BLaER1 (cell line): Measurements from ENCODE around the gene HMGCS2.
"Not testable (repeated sequence)": the region's sequence is repeated elsewhere in the genome, so short reads cannot be mapped to it uniquely, and the experiment has no call there.

ENCODE experiments used
- H3K27ac ChIP-seq: shearing (Covaris generic); formaldehyde crosslinking; 2 replicates; pipeline ENCODE4 v1.8.1; 2022
- H3K27me3 ChIP-seq: shearing (Covaris generic); formaldehyde crosslinking; 2 replicates; pipeline ENCODE4 v1.8.1; 2022
- H3K36me3 ChIP-seq: shearing (Covaris generic); formaldehyde crosslinking; 2 replicates; pipeline ENCODE4 v1.8.1; 2022
- H3K4me1 ChIP-seq: shearing (Covaris generic); formaldehyde crosslinking; 2 replicates; pipeline ENCODE4 v1.8.1; 2022
- H3K4me2 ChIP-seq: shearing (Covaris generic); formaldehyde crosslinking; 2 replicates; pipeline ENCODE4 v1.8.1; 2022
- H3K4me3 ChIP-seq: shearing (Covaris generic); formaldehyde crosslinking; 2 replicates; pipeline ENCODE4 v1.8.1; 2022
- H3K9ac ChIP-seq: shearing (Covaris generic); formaldehyde crosslinking; 2 replicates; pipeline ENCODE4 v1.8.1; 2022
- H3K9me3 ChIP-seq: shearing (Covaris generic); formaldehyde crosslinking; 2 replicates; pipeline ENCODE4 v1.8.1; 2022
- H4K20me1 ChIP-seq: shearing (Covaris generic); formaldehyde crosslinking; 2 replicates; pipeline ENCODE4 v1.8.1; 2022
- Cebpa-rat ChIP-seq: shearing (Covaris generic); IDR thresholded peaks from 2 replicates; pipeline ENCODE4 v1.8.1; 2022

HMGCS2 gene

DNA sequence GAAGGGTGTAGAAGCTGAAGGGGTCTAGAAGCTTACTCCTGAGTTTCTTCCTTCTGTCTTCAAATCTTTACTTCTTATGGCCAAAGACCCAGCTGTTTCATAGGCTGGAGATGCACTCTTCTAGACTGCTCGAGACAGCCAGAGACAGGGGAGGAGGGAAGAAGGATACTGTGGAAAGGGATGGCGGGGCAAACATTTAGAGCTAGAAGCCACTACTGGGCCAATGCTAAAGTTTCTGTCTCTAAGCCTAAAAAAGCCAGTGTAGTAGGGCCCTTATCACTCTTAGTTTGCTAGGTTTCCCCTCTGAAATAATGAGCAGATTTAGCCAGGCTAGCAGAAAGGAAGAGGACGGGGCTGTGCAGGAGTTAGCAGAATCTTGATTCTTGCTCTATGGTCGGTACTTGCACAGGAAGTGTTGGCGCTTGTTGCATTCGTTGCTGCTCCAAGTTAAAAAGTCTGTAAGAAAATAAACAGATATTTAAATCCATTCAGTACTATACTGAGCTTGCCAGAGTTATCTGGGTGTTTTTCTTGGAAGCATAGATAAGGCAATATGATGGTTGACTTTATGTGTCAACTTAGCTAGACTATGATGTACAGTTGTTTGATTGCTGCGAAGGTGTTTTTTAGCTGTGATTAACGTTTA lies 25.6 kb upstream of the HMGCS2 start:
- no peaks in the 10 kb centered on the region for H4K20me1 ChIP-seq
- no peaks in the 10 kb centered on the region; the same call in 1 of the 2 replicates for H3K27me3 ChIP-seq
- no peaks in the 10 kb centered on the region for H3K36me3 ChIP-seq
- no peaks in the 10 kb centered on the region for H3K9me3 ChIP-seq
- no peak overlapping the region for H3K4me2 ChIP-seq
- H3K4me1 ChIP-seq, result peaks cover 2% of the 10 kb centered on the region; the same call in 1 of the 2 replicates
- H3K27ac ChIP-seq, result no peak overlapping the region
- H3K4me3 ChIP-seq, result no peak overlapping the region
- TF ChIP-seq Cebpa-rat, result no peak
- H3K9ac ChIP-seq, result no peak overlapping the region

DNA sequence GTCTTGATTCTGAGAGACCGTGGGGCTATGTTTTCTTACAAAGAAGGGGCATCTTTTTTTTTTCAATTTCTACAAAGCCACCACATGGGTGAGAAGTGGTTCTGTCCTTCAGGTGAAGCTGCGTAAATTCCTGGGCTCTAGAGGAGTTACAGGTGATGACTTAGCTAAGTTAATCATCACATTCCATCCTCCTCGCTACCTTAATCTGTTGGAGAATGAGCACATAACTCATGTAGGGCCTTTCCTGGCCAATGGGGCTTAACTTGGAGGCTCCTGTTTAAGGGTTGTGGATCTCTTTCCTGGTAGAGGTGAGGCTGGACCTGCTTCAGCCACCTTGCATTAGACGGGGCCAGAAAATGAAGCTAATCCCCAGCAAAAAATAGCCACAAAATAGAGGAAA lies 22.7 kb upstream of the HMGCS2 start:
- no peak overlapping the region for H3K4me3 ChIP-seq
- H3K36me3 ChIP-seq, result no peaks in the 10 kb centered on the region
- no peak overlapping the region for H3K4me2 ChIP-seq
- H3K4me1 ChIP-seq, result no peaks in the 10 kb centered on the region
- H3K9me3 ChIP-seq, result no peaks in the 10 kb centered on the region
- H3K27ac ChIP-seq, result no peak overlapping the region
- no peaks in the 10 kb centered on the region for H4K20me1 ChIP-seq
- TF ChIP-seq Cebpa-rat, result no peak
- no peak overlapping the region for H3K9ac ChIP-seq
- no peaks in the 10 kb centered on the region; the same call in 1 of the 2 replicates for H3K27me3 ChIP-seq

DNA sequence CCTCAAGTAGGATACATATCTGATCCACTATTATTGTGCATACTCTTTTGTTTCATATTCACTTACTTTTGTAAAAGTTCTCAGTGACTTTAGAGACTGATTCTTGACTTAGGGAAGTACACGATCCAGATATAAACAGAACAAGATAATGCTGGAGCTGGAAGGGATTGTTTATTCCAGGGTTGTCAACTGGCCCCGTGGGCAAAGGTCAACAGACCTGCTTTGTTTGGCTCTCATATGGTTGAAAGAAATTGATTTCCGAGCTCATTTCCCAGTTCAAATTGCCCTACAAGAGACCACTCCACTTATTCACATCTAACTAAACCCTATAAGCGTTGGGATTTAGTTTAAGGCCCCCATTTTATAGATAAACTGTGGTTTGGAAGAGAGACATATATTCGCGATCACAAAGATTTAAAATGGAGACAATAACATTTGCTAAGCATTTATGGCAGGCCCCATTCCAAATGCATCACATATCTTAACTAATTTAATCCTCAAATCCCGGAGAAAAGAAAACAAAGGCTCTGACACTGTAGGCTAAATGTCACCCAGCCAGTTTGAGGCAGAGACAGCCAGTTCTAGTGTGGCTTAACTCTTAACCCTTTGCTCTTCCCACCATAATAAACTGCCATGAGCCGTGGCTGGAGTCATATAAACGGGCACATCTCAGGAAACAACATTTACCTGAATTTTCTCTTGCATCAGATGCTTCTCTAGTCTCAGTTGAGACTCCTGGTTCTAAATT lies 21.9 kb upstream of the HMGCS2 start:
- no peaks in the 10 kb centered on the region for H4K20me1 ChIP-seq
- H3K9me3 ChIP-seq, result no peaks in the 10 kb centered on the region
- H3K36me3 ChIP-seq, result no peaks in the 10 kb centered on the region
- TF ChIP-seq Cebpa-rat, result no peak
- H3K4me2 ChIP-seq, result no peak overlapping the region
- H3K27me3 ChIP-seq, result no peaks in the 10 kb centered on the region; the same call in 1 of the 2 replicates
- no peak overlapping the region for H3K27ac ChIP-seq
- H3K9ac ChIP-seq, result no peak overlapping the region
- H3K4me3 ChIP-seq, result no peak overlapping the region
- no peaks in the 10 kb centered on the region for H3K4me1 ChIP-seq

DNA sequence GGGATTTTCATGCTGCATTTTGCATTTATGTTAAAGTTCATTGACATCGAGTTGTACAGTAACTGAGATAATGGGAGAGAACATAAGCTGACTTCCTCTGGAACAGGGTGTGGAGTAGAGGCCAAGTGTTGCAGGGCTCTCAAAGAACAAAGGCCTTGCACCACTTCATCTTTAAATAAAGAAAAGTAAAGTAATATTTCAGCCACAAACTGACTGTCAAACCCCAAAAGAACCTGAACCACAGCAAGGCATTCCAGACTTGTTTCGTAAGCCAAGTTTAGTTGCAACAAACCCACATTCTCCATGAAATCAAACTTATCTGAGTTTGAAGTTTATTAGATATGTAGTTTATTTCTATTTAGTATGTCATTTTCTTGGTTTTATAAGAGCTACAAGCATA lies 19.1 kb upstream of the HMGCS2 start:
- no peaks in the 10 kb centered on the region for H3K36me3 ChIP-seq
- no peaks in the 10 kb centered on the region for H3K27me3 ChIP-seq
- no peaks in the 10 kb centered on the region for H3K9me3 ChIP-seq
- TF ChIP-seq Cebpa-rat, result no peak
- H3K4me1 ChIP-seq, result no peaks in the 10 kb centered on the region
- H4K20me1 ChIP-seq, result no peaks in the 10 kb centered on the region
- H3K4me2 ChIP-seq, result no peak overlapping the region
- H3K4me3 ChIP-seq, result no peak overlapping the region
- H3K27ac ChIP-seq, result no peak overlapping the region
- H3K9ac ChIP-seq, result no peak overlapping the region

DNA sequence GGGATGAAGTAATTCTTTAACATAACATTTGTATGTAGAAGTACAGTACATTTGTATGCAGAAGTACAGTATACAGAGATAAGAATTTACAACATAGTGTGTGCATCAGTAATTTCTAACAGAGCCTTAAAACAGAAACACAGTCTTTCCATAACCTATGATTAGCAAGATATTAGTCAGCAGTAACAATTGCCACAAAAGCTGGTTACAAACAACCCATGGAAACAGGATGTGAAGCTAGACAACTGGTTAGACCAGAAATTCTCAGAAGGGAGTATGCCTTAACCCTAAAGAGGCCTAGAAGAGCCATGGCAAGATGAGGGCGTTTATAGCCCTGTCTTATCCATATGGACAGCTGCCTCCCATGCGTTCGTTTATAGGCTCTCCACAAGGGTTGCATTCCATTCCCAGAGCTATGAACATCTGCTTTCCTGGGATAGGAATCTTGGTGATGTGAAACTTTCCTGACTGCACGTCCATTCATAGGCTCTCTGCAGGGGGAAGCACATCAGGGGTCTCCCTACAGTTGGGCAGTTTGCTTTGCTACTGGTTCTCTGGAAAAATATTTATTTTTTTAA lies 17.9 kb upstream of the HMGCS2 start:
- H4K20me1 ChIP-seq, H3K9ac ChIP-seq, H3K27ac ChIP-seq, H3K27me3 ChIP-seq, H3K4me3 ChIP-seq, H3K4me2 ChIP-seq, H3K36me3 ChIP-seq, H3K4me1 ChIP-seq, H3K9me3 ChIP-seq: not testable (repeated sequence)

DNA sequence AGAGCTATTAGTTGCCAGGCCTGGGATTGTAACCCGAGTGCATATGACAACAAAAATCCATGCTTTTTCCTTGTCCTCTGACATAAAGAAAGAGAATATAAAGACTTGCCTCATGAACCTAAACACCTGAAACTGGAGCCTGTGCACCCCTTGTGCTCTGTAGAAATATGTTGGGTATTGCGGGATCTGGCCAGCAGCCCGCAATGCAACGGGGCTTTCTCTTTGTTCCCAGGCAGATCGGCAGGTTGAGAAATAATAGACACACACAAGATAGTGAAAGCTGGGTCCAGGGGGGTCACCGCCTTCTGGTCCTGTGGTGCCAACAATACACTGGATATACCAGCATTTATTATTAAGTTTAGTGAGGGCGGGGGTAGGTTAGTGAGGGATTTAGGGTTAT lies 17.3 kb upstream of the HMGCS2 start:
- H3K4me3 ChIP-seq, H3K9ac ChIP-seq, H4K20me1 ChIP-seq, H3K4me2 ChIP-seq, H3K4me1 ChIP-seq, H3K27me3 ChIP-seq, H3K36me3 ChIP-seq, H3K27ac ChIP-seq, H3K9me3 ChIP-seq: not testable (repeated sequence)

DNA sequence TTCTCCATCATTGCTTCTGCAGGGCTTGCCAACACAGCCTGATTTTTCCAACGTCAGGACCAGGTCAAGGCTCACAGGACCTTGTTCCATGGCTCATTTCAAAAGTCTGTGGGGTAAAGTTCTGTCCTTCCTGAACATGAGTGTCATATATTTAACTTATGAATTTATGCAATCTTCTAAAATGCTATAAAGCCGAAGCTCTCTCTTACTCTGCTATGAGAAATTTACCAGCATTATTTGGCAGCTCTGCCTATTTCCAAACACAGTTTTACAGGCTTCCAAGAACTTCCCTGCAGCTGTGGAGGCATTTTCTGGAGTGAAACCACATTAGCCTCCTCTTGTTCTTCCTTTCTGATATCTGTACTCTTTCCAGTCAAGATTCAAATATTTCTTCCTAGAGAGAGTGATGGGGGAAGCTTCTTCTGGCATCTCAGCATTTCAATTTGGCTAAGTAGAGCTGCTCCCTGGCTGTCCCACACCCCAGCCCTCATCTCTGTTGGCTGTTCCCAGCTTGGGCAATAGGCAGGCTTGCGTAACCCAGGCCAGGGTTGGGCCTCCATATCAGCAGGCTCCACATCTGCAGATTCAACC lies 15.6 kb upstream of the HMGCS2 start:
- no peak overlapping the region for H3K4me2 ChIP-seq

DNA sequence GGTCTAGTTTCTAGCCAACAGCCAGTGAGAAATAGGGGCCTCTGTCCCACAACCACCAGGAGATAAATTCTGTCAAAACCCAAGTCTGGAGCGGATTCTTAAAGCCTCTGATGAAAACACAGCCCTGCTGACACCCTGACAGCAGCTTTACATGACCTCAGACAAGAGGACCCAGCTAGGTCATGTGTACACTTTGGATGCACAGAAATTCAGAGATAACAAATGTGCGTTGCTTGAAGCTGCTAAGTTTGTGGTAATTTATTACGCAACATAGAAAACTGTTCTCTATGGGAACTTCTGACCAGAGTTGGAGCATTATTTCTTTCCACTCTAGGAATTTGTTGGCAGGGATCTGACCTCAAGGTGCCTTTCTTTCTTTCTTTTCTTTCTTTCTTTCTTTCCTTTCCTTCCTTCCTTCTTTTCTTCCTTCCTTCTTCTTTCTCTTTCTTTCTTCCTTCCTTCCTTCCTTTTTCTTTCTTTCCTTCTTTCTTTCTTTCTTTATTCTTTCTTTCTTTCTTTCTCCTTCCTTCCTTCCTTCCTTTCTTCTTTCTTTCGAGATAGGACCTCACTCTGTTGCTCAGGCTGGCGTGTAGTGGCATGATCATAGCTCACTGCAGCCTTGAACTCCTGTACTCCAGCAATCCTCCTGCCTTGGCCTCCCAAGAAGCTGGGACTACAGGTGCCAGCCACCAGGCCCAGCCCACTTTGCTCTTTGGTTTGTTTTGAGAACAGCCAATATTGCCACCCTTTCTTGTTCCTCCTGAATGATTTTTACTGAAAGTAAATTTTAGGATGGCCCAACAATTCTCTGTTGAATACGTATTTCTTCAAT lies 14.9 kb upstream of the HMGCS2 start:
- Histone ChIP-seq H3K4me1 (no peaks in the 10 kb centered on the region), H3K36me3 (no peaks in the 10 kb centered on the region), H3K4me3 (no peak overlapping the region), H3K4me2 (no peak overlapping the region), H4K20me1 (no peaks in the 10 kb centered on the region), H3K9me3 (no peaks in the 10 kb centered on the region), H3K27me3 (no peaks in the 10 kb centered on the region), H3K9ac (no peak overlapping the region), H3K27ac (no peak overlapping the region)
- TF ChIP-seq Cebpa-rat, result peak; percentile 87

More for the DNA sequence above, 15.6 kb upstream of the HMGCS2 start:
- Histone ChIP-seq H3K36me3 (no peaks in the 10 kb centered on the region), H3K9me3 (no peaks in the 10 kb centered on the region), H4K20me1 (no peaks in the 10 kb centered on the region), H3K27me3 (no peaks in the 10 kb centered on the region), H3K9ac (no peak overlapping the region), H3K27ac (no peak overlapping the region), H3K4me1 (no peaks in the 10 kb centered on the region), H3K4me3 (no peak overlapping the region)
- no peak for TF ChIP-seq Cebpa-rat

DNA sequence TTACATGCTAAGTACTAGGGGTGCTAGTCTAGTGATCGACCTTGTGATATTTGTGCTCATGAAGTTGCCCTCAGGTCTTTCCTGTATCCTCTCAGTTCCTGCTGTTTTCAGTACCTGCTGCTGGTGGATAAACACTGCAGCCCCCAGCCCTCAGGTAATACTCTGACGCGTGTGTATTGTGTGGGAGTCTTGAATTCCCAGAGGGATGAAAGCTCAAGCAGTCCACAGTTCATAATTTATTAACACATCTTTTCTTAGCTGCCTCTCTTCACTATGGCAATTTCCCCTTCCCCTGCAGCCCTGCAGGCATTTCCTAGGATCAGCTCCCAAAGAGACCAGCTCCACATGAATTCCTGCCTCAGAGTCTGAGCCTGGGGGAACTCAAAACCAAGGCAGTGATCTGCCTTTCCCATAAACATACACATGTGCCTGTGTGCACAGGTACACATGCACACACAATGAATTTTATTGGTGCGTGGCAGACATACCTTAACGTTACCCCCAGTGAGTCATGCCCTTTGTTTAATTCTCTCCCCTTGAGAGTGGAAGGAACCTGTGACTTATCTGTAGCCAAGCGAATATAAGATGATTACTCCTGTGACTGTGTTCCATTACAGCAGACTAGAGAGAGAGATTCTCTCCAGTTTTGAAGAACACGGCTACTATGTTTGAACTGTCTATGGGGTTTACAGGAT lies 14.1 kb upstream of the HMGCS2 start:
- Histone ChIP-seq H4K20me1 (no peaks in the 10 kb centered on the region), H3K4me1 (no peaks in the 10 kb centered on the region), H3K9me3 (no peaks in the 10 kb centered on the region), H3K36me3 (no peaks in the 10 kb centered on the region), H3K27ac (no peak overlapping the region), H3K4me2 (no peak overlapping the region), H3K4me3 (no peak overlapping the region), H3K9ac (no peak overlapping the region), H3K27me3 (no peaks in the 10 kb centered on the region)
- TF ChIP-seq Cebpa-rat, result no peak
